NCI-H1417 (cell line): Measurements from ENCODE around the gene CD3E.
"Not testable (repeated sequence)": the region's sequence is repeated elsewhere in the genome, so short reads cannot be mapped to it uniquely, and the experiment has no call there.

Experiments
- DNase-seq, 3 experiments: peaks; one replicate each; lab custom pipeline; 2025; lab: John Stamatoyannopoulos, UW

Gene CD3E

DNA sequence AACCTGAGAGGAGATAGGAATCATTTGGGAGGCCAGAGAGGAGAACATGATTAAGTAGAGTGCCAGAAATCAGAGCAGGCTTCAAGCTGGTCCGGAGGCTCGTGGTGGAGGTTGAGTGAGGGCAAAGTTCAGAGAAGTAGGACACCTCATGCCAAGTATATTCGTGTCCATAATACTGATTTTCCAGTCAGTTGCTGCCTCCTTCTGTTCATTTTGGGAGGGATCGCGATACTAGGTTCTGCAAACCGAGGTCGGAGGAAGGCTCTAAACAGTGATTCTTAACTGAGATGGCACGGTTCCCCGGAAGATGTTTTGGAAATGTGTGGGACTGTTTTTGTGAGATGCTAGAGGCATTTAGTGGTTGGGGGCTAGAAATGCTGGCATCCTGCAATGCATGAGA, 13.6 kb upstream of the CD3E start:
- peak in 1 of 3 experiments; percentile 47 for DNase-seq

DNA sequence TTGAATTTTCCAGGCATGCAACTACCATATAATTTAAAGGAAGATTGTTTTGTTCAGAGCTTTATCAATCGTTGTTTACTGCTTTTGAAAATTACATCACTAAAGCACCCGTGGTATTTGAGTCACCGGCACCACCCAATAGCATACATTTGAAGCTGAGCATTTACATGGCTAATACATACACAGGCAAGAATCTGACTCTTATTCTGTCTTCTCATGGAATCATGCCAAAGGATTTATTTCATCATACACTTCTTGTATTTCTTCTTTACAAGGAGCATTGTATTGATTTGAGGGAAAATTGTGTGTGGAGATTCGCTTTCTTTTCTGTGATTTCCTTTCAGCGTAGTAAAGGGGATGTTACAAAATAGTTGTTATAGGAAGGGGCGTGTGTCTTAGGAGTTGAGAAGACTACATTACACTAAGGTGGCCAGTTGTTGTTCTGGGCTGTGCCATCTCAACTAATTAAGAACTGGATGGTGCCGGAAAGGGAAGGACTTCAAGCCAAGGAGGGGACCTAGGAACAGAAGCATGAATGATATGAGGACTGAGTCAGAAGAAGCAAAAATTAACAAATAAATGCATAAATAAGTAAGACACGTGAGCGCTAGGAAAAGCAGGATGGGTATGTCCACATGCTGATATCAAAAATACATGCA, 12.9 kb upstream of the CD3E start:
- DNase-seq: no peak

DNA sequence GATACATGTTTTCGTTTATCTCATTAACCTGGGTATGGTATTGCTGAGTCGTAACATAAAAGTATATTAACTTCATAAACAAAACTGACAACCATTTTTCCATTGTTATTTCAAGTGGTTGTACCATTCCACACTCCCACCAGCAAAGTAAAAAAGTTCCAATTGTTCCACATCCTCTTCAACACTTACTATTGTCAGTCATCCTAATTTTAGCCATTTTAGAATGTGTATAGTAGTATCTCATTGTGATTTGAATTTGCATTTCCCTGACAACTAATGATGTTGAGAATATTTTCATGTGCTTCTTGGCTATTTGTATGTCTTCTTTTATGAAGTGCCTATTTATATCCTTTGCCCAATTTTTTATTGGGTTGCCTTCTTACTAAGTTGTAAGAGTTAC, 10.5 kb upstream of the CD3E start:
- no peak for DNase-seq

DNA sequence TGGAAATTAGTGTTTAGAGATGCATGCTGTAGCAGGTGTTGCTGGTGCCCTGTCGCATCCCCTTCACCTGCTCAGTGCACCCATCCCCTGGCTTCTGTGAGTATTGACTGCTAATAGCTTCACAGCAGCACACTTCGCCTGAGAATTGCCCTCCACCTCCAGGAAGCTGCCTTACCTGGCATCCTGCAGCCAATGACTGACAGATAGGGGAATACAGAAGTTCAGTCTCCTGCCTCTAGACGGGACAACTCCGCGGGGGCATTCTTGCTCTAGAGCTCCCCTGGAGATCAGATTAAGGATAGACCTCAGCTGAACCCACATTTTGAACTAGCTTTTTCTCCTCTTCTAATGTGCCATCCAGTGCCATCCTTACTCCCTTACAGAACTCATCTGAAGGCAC, 9.3 kb upstream of the CD3E start:
- no peak for DNase-seq

DNA sequence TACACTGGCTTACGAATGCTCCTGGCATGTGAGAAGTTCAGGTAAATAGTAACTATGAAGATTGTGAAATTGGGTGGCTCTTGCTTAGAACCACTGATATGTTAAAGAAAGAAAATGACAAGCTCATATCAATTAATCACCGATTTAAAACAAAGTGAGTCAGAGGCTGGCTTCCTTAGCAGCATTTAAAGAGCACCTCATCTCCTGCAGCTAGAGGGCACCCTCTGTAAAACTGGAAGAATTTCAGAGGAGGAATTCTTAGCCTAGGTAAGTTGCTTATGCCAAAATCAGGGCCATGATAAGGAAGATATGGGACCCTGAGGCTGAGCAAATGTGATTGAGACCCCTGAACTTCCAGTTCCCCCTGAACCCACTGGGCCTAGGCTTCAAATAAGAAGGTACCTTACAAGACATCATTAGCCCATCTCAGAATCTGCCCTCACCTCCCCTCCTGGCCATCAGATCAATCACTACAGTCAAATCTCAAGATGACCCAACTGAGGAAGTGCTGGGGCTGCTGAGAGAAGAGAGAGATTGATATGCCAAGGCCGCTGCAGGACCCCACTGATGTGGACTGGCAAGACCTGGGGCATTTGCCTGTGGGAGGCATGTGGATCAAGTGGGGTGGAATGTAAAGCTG, 8.6 kb upstream of the CD3E start:
- DNase-seq: peak in 1 of 3 experiments; percentile 13

DNA sequence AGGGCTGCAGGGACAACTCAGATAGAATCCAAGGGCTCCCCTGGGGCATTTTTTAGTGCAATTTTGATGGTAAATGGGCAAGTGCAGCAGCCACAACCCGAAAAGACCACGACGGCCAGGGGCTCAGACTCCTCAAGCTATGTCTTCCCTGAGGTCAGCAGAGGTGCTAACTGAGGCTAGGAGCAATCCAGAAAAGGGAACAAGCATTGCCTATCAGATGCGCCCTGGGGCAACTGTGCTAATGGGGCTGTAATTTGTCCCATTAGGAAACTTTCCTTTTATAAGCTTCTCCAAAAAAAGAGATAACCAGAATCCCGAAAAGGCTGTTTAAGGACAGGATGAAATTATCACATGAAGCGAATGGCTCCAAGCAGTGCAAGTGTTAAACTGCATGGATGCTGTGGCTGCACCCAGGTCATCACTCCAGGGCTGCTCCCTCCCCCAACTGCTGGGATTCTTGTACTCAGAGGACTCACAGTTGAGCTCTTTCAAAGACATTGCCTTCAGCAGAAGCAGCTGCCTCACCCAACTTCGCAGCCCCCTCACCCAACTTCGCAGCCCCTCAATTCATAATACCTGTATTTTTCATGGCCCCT, 2.8 kb upstream of the CD3E start:
- no peak for DNase-seq

DNA sequence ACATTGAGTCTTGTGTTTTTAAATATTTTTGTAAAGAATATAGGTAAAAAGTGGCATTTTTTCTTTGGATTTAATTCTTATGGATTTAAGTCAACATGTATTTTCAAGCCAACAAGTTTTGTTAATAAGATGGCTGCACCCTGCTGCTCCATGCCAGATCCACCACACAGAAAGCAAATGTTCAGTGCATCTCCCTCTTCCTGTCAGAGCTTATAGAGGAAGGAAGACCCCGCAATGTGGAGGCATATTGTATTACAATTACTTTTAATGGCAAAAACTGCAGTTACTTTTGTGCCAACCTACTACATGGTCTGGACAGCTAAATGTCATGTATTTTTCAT, 333 bp upstream of the CD3E start:
- no peak for DNase-seq

DNA sequence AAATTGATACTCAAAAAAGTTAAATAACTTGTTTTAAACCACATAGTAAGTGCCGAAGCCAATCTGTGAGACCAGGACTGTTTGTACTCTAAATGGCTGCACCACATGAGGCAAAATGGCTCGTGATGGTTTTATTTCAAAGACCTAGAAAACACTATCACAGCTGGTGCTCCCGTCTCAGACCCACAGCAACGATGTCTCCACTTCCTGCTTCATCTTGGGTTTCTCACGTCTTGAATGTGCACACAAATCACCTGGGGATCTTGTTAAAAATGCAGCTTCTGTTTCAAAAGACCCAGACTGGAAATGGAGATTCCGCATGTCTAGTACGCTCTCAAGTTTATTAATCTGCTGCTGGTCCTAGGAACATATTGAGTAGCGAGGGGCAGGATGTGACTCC, 1.2 kb downstream of the CD3E start:
- DNase-seq: no peak

DNA sequence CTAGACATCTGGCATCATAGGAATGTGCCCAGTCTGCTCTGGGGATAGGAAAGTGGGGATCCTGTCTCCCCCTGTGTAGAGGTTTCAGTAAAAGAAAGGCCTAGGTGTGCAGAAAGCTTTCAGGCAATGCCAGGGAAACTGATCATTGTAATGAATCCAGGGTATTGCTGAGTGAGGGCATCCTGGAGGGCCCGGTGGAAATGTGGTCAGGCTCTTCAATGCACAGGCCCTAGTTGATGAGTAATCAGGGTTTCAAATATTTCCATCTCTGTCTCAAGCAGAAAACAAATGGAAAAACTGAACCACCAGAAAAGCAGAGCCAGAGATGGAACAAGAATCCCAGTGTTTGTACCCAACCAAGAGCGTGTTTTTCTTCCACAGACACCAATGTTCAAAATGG, 2.0 kb downstream of the CD3E start:
- DNase-seq: no peak

DNA sequence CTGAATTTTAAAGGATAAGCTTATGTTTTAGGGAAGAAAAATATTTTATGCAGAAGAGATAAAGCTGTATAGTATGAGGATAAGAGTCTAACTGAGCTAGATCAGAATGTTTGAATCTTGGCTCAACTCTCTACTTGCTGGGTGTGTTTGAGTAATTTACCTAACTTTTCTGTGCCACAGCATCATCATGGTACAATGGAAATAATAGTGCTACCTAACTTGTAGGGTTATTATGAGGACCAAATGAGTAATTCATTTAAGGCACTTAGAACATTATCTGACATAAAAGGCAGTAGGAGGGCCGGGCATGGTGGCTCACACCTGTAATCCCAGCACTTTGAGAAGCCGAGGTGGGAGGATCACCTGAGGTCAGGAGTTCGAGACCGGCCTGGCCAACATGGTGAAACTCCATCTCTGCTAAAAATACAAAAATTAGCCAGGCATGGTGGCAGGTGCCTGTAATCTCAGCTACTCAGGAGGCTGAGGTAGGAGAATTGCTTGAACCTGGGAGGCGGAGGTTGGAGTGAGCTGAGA, 4.5 kb downstream of the CD3E start:
- not testable (repeated sequence) for DNase-seq

DNA sequence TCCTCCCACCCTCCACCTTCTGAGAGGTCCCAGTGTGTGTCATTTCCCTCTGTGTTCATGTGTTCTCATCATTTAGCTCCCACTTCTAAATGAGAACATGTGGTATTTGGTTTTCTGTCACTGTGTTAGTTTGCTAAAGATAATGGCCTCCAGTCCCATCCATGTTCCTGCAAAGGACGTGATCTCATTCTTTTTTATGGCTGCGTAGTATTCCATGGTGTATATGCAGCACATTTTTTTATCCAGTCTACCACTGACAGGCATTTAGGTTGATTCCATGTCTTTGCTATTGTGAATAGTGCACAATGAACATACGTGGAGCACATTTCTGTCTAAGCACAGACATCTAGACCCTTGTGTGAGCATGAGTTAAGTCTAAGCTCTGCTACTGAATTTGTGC, 5.7 kb downstream of the CD3E start:
- DNase-seq: no peak

DNA sequence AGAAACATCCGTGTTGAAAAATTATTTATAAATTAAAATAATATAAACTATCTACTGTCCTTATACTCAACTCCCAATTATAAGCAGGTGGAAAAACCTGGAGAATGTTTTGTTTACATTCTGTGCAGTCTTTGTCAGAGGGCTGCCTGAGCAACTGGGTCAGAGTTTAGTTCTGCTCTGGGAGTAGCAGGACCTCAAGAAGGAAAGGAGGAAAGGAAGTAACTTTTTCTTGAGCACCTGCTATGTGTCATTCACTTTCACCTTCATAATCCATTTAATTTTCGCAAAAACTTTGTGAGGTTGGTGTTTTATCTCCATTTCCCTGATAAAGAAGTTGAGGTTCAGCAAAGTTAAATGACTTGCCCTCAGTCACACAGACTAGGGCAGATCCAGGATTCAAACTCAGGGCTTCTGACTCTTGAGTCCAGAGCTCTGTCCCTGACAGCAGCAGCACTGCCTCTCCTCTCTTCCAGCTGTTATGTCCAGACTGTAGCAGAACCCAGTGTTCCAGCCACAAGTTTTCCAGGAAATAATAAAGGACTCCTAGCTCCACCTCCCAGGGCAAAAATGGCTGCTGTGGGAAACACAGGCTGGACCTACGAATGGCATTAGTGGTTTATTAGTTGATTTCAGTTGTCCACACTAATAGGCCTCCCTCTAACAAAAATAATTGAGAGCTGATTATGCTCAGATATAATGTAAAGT, 6.4 kb downstream of the CD3E start:
- DNase-seq: no peak

DNA sequence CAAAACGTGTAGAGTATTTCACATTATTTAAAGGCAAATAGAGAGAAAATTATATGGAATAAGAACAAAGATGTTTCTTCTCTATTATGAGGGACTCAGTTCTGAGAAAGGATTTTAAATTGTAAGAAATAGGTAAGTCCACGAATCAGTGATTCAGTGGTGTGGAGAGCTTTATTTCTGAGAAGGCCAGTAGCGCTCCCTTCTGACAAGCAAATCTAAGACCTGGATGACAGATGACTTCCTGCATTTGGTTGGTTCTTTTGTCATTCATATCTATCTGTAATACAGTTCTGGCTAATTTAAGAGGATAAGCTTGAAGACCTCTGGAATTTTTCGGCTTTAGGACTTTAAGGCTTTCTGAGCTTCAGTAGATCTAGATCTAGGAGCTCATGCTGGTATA, 7.0 kb downstream of the CD3E start:
- DNase-seq: no peak

DNA sequence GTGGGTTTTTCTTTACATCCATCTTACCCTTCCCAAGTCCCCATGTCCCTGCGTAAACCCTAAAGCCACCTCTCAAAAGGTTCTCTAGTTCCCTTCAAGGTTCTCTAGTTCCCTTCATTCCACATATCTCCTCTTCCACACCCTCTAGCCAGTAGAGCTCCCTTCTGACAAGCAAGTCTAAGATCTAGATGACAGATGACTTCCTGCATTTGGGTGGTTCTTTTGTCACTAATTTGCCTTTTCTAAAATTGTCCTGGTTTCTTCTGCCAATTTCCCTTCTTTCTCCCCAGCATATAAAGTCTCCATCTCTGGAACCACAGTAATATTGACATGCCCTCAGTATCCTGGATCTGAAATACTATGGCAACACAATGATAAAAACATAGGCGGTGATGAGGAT, 7.8 kb downstream of the CD3E start:
- no peak for DNase-seq

DNA sequence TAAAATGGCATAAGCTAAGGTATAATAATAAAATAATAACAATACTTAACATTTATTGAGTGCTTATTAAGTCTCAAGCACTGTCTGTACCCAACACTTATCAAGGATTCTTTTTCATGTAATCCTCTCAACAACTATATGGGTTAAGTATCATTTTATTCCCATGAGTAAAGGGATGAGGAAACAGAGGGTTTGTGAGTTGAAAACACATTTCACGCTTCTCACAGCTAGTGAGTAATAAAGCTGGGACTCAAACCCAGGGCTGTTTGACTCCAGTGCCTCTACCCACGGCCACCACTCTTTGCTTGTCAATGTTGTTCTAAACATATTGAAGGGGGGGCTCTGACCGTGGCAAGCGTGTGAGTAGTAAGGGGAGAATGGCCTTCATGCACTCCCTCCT, 8.7 kb downstream of the CD3E start:
- no peak for DNase-seq

DNA sequence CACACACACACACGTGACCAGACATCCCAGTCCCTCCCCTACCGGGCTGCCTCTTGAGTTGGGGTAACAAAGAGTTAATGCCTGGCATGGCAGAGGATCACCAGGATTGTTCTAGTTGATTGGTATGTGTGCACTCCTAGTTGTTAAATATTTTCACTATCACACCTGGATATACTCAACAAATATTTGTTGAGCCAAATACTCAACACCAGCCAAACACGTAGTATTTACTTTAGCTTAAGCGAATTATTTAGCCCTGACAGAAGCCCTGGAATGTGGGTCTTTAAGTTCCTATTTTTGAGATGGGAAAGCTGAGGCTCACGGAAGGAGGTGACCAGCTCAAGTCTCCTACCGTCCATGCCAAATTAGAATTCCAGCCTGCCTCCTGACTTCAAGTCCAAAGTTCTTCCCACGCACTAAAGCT, 10.5 kb downstream of the CD3E start:
- DNase-seq: peak in 1 of 3 experiments; percentile 20

DNA sequence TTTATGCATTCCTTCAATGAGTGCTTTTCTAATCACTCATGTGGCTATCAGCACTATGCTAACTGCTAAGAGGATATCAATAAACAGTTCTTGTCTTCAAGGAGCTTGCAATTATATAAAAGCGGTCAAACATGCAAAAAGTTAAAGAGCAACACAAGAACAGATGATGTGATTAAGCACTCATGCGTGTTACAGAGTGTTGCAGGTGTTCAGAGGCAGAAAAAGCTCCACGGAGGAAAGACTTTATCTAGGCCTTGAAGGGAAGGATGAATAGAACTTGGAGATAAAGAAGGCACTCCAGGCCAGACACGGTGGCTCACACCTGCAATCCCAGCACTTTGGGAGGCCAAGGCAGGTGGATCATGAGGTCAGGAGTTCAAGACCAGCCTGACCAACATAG, 13.6 kb downstream of the CD3E start:
- no peak for DNase-seq

DNA sequence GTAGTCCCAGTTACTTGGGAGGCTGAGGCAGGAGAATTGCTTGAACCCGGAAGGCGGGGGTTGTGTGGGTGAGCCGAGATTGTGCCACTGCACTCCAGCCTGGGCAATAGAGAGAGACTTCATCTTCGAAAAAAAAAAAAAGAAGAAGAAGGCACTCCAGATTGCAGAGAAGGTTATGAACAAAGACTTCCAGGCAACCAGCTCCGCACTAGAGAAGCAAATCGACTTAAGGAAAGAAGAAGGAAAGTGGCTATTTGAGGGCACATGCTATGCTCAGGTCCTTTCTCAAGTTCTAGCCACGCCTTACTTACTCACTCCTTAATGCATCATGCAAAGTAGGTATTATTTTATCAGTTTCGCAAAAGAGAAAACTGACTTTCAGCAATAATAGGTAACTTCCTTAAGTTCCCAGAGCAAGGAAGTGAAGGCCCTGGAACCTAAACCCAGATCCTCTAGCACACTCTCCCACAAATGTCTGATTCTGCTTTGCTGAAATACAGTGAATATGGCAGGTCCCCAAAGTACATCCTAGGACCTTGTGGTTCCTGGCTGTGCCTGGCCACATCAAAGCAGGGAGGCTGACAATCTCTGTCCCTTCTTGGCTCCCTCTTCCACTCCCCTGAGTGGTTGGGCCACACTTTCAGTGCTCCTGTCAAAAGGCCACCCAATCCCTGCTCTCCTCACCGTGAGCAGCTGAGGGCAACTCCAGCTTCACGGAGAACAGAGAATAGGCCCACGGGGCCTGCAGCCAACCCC, 14.2 kb downstream of the CD3E start:
- DNase-seq: no peak

DNA sequence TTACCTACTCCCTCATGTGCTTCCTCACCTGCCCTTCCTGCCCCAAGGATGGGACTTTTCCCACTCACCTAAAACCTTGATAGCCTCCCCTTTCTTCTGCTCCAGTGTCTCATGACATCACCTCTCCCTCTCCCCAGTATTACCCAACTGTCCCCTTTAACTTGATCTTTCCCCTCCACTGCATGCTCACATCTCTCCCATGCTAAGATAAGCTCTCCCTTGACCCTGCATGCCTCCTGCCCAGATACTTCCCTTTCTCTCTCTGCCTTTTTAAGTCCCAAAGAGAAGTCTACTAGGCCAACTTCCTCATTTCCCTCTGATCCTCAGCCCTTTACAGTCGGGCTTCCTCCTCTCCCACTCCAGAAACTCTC, 14.8 kb downstream of the CD3E start:
- DNase-seq: no peak

DNA sequence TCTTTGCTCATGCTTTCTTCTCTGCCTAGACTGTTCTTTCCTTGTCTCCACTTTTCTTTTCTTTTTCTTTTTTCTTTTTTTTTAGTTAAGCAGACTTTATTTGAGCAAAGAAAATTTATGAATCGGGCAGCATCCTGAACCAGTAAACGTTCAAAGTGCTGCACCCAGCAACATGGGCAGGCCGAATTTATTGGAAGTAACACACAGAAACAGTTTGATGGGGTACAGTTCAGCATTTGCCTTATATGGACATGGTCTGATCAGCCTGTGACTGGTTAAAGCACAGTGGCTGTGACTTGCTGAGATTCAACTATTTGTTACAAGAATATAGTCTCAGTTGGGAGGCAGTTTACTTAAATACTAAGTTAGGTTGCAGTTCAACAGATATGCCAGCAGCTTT, 16.0 kb downstream of the CD3E start:
- no peak for DNase-seq

DNA sequence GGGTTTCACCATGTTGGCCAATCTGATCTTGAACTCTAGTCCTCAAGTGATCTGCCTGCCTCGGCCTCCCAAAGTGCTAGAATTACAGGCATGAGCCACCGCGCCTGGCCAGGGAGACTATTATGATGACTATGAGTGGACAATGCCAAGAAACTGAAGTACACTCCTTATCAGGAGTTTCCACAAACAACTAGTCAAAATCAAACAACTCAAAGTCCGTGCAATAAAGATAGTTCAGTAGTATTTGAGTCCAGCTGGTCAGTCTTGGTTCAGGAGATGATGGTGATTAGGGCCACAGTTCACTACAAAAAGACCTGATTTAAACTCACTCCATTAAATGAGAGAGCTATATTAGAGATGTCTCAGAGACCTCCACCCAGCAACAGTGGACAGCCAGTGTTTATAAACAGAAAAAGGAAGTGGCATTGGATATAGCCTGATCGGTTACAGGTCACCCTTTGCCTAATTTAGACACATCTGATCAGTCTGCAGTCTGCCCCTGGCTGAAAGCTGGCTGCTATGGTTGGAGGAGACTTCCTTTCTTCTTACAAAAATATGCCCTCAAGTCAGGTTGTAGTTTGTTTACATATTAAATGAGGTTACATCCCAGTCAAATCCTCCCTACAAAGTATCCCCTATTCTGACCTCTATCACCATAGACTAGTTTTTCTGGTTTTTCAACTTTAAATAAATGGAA, 17.0 kb downstream of the CD3E start:
- no peak for DNase-seq

DNA sequence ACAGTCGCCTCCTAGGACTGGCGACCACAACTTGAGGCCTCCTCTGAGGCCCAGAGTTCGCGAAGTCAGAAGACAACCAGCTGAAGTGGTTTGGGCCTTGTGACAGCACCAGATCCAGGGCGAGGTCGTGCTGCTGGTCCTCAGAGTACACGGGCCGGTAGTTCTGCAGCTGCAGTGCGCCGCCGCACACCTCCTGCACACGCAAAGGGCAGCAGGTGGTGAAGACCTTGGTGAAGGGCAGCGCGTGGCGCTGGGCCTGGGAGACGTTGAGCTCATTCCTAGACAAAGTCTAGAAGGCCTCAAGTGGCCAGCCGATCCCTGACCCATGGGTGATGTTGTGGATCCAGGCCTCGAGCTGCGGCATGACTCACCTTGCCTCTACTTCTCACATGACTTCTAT, 18.2 kb downstream of the CD3E start:
- no peak for DNase-seq
